ENCODE results near the gene KLHL40. TPM values are rescaled to one million over a fixed set of nuclear protein-coding genes. Genes with fewer than 3 reads are reported as not detected.

The KLHL40 gene
- total and polyA plus RNA-seq, 2 donors (not counting 1 experiment from before 2014, with no cell fraction given): not detected

DNA sequence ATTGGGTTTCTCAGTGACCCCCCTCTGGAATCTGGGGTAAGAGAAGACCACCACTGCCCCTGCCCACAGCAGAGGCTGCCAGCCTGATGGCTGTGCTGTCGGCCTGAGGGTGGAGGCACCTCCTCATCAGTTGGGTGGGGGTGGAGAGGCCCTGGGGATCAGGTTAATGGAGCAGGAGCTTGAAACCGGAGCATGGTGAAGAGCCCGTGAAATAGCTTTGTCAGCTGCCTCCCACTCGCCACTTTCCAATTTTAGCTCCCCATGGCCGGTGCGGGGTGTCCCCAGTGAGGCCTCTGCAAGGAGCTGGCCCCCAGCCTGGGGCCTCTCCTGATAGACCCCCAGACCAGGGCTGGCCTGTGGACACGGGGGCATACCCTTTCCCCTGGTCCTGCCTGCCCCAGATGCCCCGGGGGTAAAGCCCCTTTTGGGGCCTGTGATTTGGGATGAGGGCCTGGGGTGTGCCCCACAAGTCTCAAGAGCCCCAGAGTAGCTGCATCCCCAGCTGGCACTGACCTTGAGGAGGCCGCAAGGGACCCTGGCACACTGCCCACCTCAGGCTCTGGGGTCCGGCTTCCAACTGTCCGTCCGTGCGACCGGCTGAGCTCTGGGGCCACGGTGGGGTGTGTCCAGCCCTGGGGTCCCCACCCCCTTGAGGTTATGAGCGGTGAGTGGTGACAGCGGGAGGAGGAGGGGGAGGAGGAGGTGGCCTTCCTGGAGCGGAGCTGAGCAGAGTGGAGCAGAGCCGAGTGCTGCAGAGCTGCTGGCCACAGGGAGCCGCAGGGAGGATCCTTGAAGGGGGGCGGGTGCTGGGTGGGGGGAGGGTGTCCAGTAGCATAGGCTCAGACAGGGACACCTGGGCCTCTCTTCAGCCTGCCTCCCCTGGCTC lies 17.0 kb downstream of the KLHL40 start, which contains the start of gene HHATL:
Gene HHATL (minus strand): TSS at position 733 of the 886 bp plus-strand sequence. CDS start 1,972 bp downstream, outside the sequence.
- no peak within 1 kb of the TSS for H3K4me3 Mint-ChIP-seq
- no peak within 1 kb of the TSS for H2AFZ ChIP-seq (ENCODE audit: insufficient read depth, low read depth, low read length, poor library complexity, severe bottlenecking)
- ATAC-seq (ENCODE audit: low read depth) (no peak), DNase-seq (no peak)
- peaks cover 4% of the 10 kb centered on the region for H3K27me3 Mint-ChIP-seq
- no peak within 1 kb of the TSS for H3K4me2 ChIP-seq (replicated peaks; ENCODE audit: low read depth, low read length, poor library complexity, severe bottlenecking)
- CTCF ChIA-PET: interaction anchor here (0.6 to 0.9 kb wide), 2 partner anchors 42 to 99 kb away, joined by 3 to 4 read pairs; no protein-coding TSS in a partner anchor
- 81% methylated on average over 17 of the region's 21 CpGs for WGBS (ENCODE audit: insufficient coverage)
- no peak within 1 kb of the TSS for H3K4me3 ChIP-seq (ENCODE audit: control extremely low read depth in 1 of 5, extremely low read depth in 1 of 5, insufficient read depth in 1 of 5, low read depth in 2 of 5, low read length in 4 of 5)
- no peak within 1 kb of the TSS for H3K27ac ChIP-seq (ENCODE audit: low read length in 2 of 2)
- no peaks in the 10 kb centered on the region for H3K79me2 ChIP-seq (ENCODE audit: control insufficient read depth, insufficient read depth, low read length)
- H3K36me3 ChIP-seq (replicated peaks in 1 of 2; ENCODE audit: control extremely low read depth in 1 of 2, control insufficient read depth in 1 of 2, extremely low read depth in 1 of 2, insufficient read depth in 2 of 2, low read length in 1 of 2): no peaks in the 10 kb centered on the region
- no peaks in the 10 kb centered on the region for H3K4me1 Mint-ChIP-seq
- intact Hi-C loops (cut with micrococcal nuclease): no loop called here
- peaks cover 0 to 15% (median 0%) of the 10 kb centered on the region in 3 donors for H3K9me3 ChIP-seq (ENCODE audit: control extremely low read depth in 1 of 3, control insufficient read depth in 2 of 3, insufficient read depth in 1 of 3, low read length in 2 of 3)
- no peaks in the 10 kb centered on the region for H3K9me3 Mint-ChIP-seq (ENCODE audit: insufficient read depth)
- peaks cover 0 to 18% (median 0%) of the 10 kb centered on the region in 4 experiments for H3K27me3 ChIP-seq (replicated peaks in 1 of 4; ENCODE audit: control extremely low read depth in 1 of 4, control insufficient read depth in 3 of 4, insufficient read depth in 4 of 4, low read length in 3 of 4)
- no peak within 1 kb of the TSS for H3K9ac ChIP-seq (ENCODE audit: low read length)
- no peaks in the 10 kb centered on the region for H4K20me1 ChIP-seq (ENCODE audit: control insufficient read depth, insufficient read depth, low read length, poor library complexity, severe bottlenecking)
- H3K27ac Mint-ChIP-seq: no peak within 1 kb of the TSS
- POLR2A ChIA-PET: no interaction called here
- TF ChIP-seq, protein P1, sequence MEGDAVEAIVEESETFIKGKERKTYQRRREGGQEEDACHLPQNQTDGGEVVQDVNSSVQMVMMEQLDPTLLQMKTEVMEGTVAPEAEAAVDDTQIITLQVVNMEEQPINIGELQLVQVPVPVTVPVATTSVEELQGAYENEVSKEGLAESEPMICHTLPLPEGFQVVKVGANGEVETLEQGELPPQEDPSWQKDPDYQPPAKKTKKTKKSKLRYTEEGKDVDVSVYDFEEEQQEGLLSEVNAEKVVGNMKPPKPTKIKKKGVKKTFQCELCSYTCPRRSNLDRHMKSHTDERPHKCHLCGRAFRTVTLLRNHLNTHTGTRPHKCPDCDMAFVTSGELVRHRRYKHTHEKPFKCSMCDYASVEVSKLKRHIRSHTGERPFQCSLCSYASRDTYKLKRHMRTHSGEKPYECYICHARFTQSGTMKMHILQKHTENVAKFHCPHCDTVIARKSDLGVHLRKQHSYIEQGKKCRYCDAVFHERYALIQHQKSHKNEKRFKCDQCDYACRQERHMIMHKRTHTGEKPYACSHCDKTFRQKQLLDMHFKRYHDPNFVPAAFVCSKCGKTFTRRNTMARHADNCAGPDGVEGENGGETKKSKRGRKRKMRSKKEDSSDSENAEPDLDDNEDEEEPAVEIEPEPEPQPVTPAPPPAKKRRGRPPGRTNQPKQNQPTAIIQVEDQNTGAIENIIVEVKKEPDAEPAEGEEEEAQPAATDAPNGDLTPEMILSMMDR (IDR thresholded peaks at IDR 0.05): no peak
- no peak for TF ChIP-seq EZH2 (IDR thresholded peaks at IDR 0.05; ENCODE audit: borderline replicate concordance, insufficient read depth, low read depth, low read length, poor library complexity, severe bottlenecking)
- H3K4me1 ChIP-seq (ENCODE audit: control insufficient read depth in 2 of 2, insufficient read depth in 2 of 2, low read length in 2 of 2): no peaks in the 10 kb centered on the region

All from B cell (primary cell).